GM21381 (cell line): Measurements from ENCODE around the gene SOBP.
"Not testable (repeated sequence)": the region's sequence is repeated elsewhere in the genome, so short reads cannot be mapped to it uniquely, and the experiment has no call there.

Experiments used
- ATAC-seq: cut with Tn5 transposase; IDR thresholded peaks from one replicate; pipeline ENCODE4 v1.9.1; 2021; ENCODE audit warnings: mild to moderate bottlenecking, moderate library complexity; ENCODE audit not compliant: unreplicated experiment

Gene SOBP

GRCh38 chr6:107488875-107489635 is 862 bp upstream of the SOBP start:
- no peak for ATAC-seq

- no peak for ATAC-seq
Measured at GRCh38 chr6:107490566-107491137, 735 bp downstream of the SOBP start.

- no peak for ATAC-seq
Measured at GRCh38 chr6:107491138-107491609, 1.3 kb downstream of the SOBP start.

GRCh38 chr6:107491760-107492660 is 2.1 kb downstream of the SOBP start:
- ATAC-seq: no peak

GRCh38 chr6:107493158-107494057 is 3.5 kb downstream of the SOBP start:
- no peak for ATAC-seq

GRCh38 chr6:107495196-107495643 is 5.3 kb downstream of the SOBP start:
- no peak for ATAC-seq

GRCh38 chr6:107495971-107496370 is 6.1 kb downstream of the SOBP start:
- no peak for ATAC-seq

- no peak for ATAC-seq
Measured at GRCh38 chr6:107496892-107497684, 7.2 kb downstream of the SOBP start.

- no peak for ATAC-seq
Measured at GRCh38 chr6:107504270-107505026, 14.5 kb downstream of the SOBP start.

GRCh38 chr6:107506145-107506544 is 16.2 kb downstream of the SOBP start:
- no peak for ATAC-seq

- no peak for ATAC-seq
Measured at GRCh38 chr6:107509506-107509905, 19.6 kb downstream of the SOBP start.

- ATAC-seq: no peak
Measured at GRCh38 chr6:107510108-107510507, 20.2 kb downstream of the SOBP start.

- ATAC-seq: no peak
Measured at GRCh38 chr6:107511511-107511993, 21.6 kb downstream of the SOBP start.

GRCh38 chr6:107513214-107513613 is 23.3 kb downstream of the SOBP start:
- no peak for ATAC-seq

- no peak for ATAC-seq
Measured at GRCh38 chr6:107515955-107516354, 26.0 kb downstream of the SOBP start.

- ATAC-seq: no peak
Measured at GRCh38 chr6:107517274-107517673, 27.4 kb downstream of the SOBP start.

- ATAC-seq: not testable (repeated sequence)
Measured at GRCh38 chr6:107519224-107519623, 29.3 kb downstream of the SOBP start.

- not testable (repeated sequence) for ATAC-seq
Measured at GRCh38 chr6:107520706-107521105, 30.8 kb downstream of the SOBP start.
